GM18909 (cell line): ENCODE results near the gene TMEM11.
A peak's percentile ranks its signal among the peaks of the same experiment; 100 is the strongest.
"Not testable (repeated sequence)": the region's sequence is repeated elsewhere in the genome, so short reads cannot be mapped to it uniquely, and the experiment has no call there.

Source experiments
- ATAC-seq: cut with Tn5 transposase; IDR thresholded peaks from one replicate; pipeline ENCODE4 v1.9.1; 2021; ENCODE audit warnings: mild to moderate bottlenecking; ENCODE audit not compliant: unreplicated experiment, poor library complexity

Gene TMEM11

DNA sequence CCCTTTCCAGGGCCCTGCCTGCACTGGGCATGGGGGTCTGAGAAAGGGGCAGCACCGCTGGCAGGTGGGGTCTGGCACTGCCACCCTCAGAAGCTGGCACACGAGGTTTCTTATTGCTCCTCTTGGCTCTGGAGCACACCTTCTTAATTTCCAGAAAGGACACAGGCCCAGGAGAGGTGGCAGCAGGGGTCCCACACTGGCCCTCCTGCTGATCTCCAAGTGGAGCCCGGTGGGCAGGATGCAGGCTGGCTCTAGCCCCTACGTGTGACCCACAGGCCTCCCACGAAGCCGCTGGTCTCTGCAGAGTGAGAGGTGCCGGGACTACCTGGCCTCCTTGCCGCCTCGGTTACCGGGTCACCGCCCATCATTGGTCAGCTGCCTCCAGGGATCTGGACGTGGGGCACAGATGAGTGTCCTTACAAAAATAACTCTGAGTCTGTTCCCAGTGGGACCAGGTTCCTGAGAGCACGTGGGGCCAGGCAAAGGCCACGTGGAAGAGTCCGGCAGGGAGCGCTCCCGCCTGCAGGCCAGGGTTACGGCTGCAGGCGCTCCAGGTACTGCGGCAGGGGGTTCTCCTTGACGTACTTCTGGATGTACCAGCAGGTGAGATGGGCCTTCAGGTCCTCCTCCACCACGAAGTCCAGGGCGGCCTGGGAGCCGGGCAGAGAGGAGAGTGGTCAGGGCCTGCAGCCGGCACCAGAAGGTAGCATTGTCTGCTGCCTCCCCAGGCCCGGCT is 29.0 kb upstream of the TMEM11 start:
- no peak for ATAC-seq

DNA sequence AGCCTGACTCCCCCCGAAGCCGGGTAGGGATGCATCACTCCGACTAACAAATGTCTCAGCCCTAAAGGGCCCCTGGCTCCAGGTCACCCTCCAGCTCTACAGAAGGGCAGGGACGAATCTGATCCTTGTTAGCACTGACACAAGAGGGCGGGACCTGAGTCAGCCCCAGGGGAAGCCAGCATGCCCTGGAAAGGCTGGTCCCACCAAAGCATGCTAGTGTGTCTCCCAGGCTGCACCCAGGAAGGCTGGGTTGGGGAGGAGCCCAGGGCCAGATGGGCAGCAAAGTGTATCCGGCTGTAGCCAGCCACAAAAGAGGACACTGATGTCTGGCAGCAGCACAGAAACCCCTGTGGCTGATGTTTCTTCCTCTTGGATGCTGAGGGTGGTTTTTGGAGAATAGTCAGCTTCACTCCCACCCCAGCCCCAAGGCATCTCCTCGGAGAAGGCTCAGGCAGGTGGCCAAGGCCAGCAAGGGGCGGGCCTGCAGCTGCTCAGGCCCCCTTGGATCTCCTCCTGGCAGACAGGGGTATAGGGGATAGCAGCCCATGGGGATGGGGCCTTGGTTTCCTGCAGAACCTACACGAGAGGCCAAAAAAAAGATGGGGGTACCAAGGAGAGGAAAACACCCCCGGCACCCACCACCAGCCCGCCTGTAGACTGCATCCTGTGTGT is 28.2 kb upstream of the TMEM11 start:
- ATAC-seq = no peak

DNA sequence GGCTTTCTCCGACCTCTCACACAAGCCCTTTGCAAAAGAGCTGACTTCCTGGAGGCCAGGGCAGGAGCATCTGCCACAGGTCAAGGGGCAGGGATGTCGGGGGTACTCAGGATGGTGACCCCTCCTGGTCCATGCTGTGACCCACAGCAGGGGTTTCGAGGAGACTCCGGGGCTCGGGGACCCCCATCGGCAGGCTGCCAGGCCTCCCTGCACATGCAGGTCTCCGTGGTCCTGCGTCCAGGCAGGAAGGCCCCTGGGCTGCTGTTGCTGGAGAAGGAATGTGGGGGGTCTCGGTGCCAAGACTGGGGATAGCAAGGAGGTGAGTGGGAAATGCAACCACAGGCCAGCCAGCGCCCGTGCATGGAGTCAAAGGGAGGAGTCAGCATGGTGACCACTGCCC is 27.6 kb upstream of the TMEM11 start:
- no peak for ATAC-seq

GRCh38 chr17:21240369-21241055 is 26.6 kb upstream of the TMEM11 start:
- ATAC-seq = no peak

- no peak for ATAC-seq
Observed at GRCh38 chr17:21239680-21240368, 25.9 kb upstream of the TMEM11 start.

DNA sequence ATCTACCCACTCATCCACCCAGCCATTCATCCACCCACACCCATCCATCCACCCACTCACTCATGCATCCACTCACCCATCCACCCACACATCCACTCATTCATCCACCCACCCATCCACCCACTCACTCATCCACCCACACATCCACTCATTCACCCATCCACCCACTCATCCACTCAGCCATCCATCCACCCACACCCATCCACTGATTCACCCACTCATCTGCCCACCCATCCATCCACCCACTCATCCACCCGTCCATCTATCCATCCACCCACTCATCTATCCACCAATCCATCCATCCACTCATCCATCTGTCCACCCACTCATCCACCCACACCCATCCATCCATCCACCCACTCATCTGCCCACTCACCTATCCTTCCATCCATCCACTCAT is 22.0 kb upstream of the TMEM11 start:
- ATAC-seq = no peak

- no peak for ATAC-seq
Observed at GRCh38 chr17:21233581-21234347, 19.8 kb upstream of the TMEM11 start.

DNA sequence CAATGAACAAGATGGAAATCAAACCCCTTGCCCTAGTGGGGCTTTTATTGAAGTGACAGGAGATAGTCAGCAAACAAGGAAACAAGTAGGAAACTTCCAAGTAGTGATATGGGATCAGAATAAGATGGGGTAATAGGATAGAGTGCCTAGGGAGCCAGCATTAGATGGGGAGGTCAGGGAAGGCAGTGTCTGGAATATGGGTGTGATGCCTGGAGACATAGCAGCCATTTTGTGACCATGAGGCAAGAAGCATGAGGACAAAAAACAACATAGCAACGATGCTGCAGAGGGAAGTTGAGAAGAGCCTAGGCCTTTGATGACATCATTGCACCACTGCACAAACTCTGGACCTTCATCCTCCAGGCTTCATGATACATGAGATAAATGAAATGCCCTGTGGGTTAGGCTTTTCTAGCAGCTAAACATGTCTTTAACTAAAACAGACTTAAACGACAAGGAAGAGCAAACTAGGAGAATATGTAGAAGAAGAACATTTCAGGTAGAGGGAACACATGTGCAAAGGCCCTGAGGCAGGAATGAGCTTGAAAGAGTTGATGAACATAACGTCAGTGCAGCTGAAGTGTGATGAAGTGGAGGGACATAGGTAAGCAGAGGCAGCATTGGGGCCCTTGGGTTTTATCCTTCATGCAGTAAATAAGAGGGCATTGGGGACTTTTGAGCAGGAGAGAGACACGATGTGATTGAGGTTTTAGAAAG is 18.2 kb upstream of the TMEM11 start:
- ATAC-seq = no peak

GRCh38 chr17:21231533-21231932 is 17.6 kb upstream of the TMEM11 start:
- ATAC-seq = no peak

GRCh38 chr17:21228845-21229244 is 14.9 kb upstream of the TMEM11 start:
- ATAC-seq = no peak

DNA sequence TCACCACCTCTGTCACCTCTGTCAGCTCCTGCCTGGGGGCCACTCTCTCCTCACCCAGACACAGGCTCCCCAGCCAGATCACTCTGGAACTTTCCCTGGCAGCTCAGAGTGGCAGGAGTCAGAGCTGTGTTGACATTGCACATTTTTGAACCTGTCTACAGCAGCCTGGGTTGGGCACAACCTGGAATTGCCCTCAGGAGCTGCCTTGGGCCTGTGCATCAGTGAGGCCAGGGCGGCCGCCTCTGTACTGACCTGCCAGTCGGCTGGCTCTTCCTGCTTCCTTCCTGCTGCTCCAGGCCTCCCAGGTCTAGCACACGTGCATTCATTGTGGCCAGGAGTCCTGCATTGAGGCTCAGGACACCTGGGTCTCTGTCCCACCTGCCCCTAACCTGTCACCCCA is 14.2 kb upstream of the TMEM11 start:
- ATAC-seq = no peak

- ATAC-seq = not testable (repeated sequence)
Observed at GRCh38 chr17:21227277-21227676, 13.3 kb upstream of the TMEM11 start.

- ATAC-seq = no peak
Observed at GRCh38 chr17:21223086-21223485, 9.1 kb upstream of the TMEM11 start.

DNA sequence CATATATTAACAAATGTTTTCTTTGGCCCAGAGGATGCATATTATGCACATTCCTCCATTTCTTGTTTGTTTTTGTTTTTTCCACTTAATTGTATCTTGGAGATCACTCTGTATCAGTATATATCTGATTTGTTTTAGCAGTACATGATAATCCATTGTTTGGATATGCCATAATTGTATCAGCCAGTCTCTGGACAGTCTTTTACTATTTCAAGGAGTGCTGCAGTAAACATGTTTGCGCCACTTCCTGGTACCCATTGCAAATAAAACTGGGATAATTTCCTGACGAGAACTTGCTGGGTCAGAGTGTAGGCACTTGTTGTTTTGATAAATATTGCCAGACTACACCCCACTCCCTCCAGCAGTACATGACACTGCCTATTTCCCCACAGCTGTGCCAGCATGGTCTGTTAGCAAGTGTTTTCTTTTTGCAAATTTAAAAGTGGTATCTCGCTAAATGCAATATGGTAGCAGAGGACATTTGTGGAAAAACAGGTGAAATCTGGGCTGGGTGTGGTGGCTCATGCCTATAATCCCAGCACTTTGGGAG is 4.9 kb upstream of the TMEM11 start:
- no peak for ATAC-seq

GRCh38 chr17:21218101-21218500 is 4.1 kb upstream of the TMEM11 start:
- no peak for ATAC-seq

DNA sequence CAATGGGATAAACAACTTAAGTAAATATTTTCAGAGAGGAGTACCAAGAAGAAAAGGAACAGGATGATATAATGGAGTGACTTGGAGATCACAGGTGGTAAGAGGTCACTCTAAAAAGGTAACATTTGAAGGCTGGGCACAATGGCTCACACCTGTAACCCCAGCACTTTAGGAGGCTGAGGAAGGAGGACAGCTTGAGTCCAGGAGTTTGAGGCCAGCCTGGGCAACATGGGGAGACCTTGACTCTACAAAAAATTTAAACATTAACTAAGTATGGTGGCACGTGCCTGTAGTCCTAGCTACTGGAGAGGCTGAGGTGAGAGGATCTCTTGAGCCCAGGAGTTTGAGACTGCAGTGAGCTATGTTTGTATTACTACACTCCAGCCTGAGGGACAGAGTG is 3.4 kb upstream of the TMEM11 start:
- no peak for ATAC-seq

- no peak for ATAC-seq
Observed at GRCh38 chr17:21215935-21216334, 2.0 kb upstream of the TMEM11 start.

- peak; percentile 13 for ATAC-seq
Observed at GRCh38 chr17:21214777-21215541, 998 bp upstream of the TMEM11 start.

GRCh38 chr17:21213638-21214014 is 335 bp downstream of the TMEM11 start:
- ATAC-seq = peak; percentile 20
